ENCODE data around the gene PSTPIP1. TPM values are rescaled to one million over a fixed set of nuclear protein-coding genes. Genes with fewer than 3 reads are reported as not detected.

Gene PSTPIP1
- total RNA-seq, 1 experiment from 2014 or later = not detected

DNA sequence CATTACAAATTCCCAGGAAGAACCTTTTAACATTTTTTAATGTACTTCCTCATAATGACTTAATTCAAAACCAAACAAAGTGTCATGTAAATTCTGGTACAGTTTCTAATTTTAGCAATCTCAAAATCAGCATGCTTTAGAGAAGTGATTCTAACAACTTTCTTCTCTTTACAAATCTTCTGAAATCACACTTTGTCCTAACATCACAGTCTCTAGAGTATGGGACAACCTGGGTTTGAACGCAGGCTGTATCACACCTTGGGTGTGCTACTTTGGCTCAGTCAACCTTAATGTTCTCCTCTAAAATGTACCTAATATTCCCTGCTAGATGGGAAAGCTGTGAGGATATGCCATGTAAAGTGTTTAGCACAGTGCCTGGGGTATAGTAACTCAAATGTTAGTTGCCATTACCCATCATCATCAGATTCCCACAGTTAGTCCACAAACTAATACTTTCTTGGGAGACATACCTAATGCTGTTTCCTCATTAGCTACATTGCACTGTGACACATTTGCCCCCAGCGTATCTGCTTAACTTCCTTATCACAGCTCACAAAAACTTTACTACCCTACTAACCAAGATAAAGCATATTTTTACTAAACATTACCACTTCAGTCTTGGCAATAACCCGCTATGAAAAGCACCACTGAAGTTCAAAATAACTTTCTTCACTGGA, 72.9 kb downstream of the PSTPIP1 start:
- H2AFZ ChIP-seq (ENCODE audit: low read length) = no peak overlapping the region
- H3F3A ChIP-seq (ENCODE audit: low read length, unreplicated experiment) = peaks cover 10% of the 10 kb centered on the region
- H3K27ac ChIP-seq (ENCODE audit: low read length) = peak overlapping the region; percentile 98
- peak overlapping the region; percentile 95 for H3K4me2 ChIP-seq (ENCODE audit: low read length)
- H3K79me2 ChIP-seq (ENCODE audit: low read length) = peaks cover 63% of the 10 kb centered on the region
- CTCF ChIA-PET = interaction anchor here (0.5 kb wide), 1 partner anchor 448 kb away, joined by 3 read pairs; no protein-coding TSS in a partner anchor
- peak overlapping the region; percentile 86 for H3K4me3 ChIP-seq (ENCODE audit: low read length)
- peak overlapping the region; percentile 80 for H3K9ac ChIP-seq (ENCODE audit: low read length)
- DNase-seq (no peak), ATAC-seq (peak; percentile 2)
- POLR2A ChIA-PET (ENCODE audit: unreplicated experiment) = no interaction called here
- H4K20me1 ChIP-seq (ENCODE audit: low read length) = peaks cover 13% of the 10 kb centered on the region
- H3K27me3 ChIP-seq (ENCODE audit: low read length) = no peaks in the 10 kb centered on the region
- no peaks in the 10 kb centered on the region for H3K36me3 ChIP-seq (ENCODE audit: low read depth, low read length)
- TF ChIP-seq EZH2phosphoT487 (IDR thresholded peaks at IDR 0.05; ENCODE audit: borderline replicate concordance, low read length) = no peak
- intact Hi-C loops (cut with micrococcal nuclease) = loop anchor here (10.0 kb wide), 1 partner anchor 347 kb away; no protein-coding TSS in a partner anchor
- BruUV-seq (replicated peaks) = TSS peak; percentile 78
- peaks cover 67% of the 10 kb centered on the region for H3K4me1 ChIP-seq (ENCODE audit: insufficient read depth, low read length)
- no peaks in the 10 kb centered on the region for H3K9me3 ChIP-seq (ENCODE audit: low read length)
- H3K9me2 ChIP-seq (replicated peaks; ENCODE audit: low read length) = no peaks in the 10 kb centered on the region

DNA sequence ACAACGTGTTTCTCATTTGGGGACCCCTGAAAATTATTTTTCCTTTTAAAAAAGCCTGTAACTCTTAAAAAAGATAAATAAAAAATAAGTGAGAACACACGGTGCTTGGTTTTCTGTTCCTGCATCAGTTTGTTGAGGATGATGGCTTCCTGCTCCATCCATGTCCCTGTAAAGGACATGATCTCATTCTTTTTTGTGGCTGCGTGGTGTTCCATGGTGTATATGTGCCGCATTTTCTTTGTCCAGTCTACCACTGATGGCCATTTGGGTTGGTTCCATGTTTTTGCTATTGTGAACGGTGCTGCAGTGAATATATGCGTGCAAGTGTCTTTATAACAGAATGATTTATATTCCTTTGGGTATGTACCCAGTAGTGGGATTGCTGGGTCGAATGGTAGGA, 73.7 kb downstream of the PSTPIP1 start:
- peaks cover 11% of the 10 kb centered on the region for H4K20me1 ChIP-seq (ENCODE audit: low read length)
- TF ChIP-seq EZH2 (IDR thresholded peaks at IDR 0.05; ENCODE audit: low read length, unreplicated experiment) = no peak
- no peak for TF ChIP-seq CTCF (conservative IDR thresholded peaks at IDR 0.05; ENCODE audit: low read depth, low read length)
- TF ChIP-seq EZH2phosphoT487 (IDR thresholded peaks at IDR 0.05; ENCODE audit: borderline replicate concordance, low read length) = no peak
- H2AFZ ChIP-seq (ENCODE audit: low read length) = no peak overlapping the region
- no TSS peak for BruUV-seq (replicated peaks)
- H3F3A ChIP-seq (ENCODE audit: low read length, unreplicated experiment) = peaks cover 7% of the 10 kb centered on the region
- H3K36me3 ChIP-seq (ENCODE audit: low read depth, low read length) = no peaks in the 10 kb centered on the region
- ATAC-seq (no peak), DNase-seq (no peak)
- ChIA-PET POLR2A (ENCODE audit: unreplicated experiment) (no interaction called here), CTCF (no interaction called here)
- no peaks in the 10 kb centered on the region for H3K27me3 ChIP-seq (ENCODE audit: low read length)
- H3K4me3 ChIP-seq (ENCODE audit: low read length) = peak overlapping the region; percentile 86
- no peaks in the 10 kb centered on the region for H3K9me2 ChIP-seq (replicated peaks; ENCODE audit: low read length)
- H3K4me2 ChIP-seq (ENCODE audit: low read length) = peak overlapping the region; percentile 95
- peak overlapping the region; percentile 80 for H3K9ac ChIP-seq (ENCODE audit: low read length)
- H3K79me2 ChIP-seq (ENCODE audit: low read length) = peaks cover 55% of the 10 kb centered on the region
- intact Hi-C loops (cut with micrococcal nuclease) = loop anchor here (10.0 kb wide), 1 partner anchor 346 kb away; no protein-coding TSS in a partner anchor
- H3K9me3 ChIP-seq (ENCODE audit: low read length) = no peaks in the 10 kb centered on the region
- peak overlapping the region; percentile 98 for H3K27ac ChIP-seq (ENCODE audit: low read length)
- peaks cover 58% of the 10 kb centered on the region for H3K4me1 ChIP-seq (ENCODE audit: insufficient read depth, low read length)

DNA sequence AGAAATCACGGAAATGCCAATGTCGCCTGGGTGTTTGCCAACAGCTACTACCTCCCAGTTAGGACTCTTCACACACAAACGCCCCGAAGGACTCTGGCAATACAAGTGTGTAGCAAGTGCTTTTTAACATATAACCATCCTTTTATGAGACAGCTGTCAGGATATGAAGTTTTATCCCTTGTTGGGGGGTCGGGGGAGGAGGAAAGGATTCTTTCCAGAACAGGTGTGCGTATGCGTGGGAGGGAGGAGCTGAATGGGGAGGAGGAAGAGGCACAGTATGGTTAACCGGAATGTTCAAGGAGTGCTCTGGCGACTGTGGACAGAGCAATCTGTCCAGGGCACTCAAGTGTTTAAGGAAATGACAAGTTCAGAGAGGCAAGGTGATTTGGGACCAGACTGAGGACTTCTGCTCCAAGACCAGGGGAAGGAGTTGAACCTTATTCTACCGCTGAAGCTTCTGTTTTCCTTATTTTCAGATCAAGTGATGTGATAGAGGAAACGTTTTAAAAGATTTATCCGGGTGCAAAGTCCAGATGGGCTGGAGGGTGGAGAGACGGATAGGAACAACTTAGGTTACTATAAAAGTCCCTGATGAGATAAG, 74.7 kb downstream of the PSTPIP1 start:
- CTCF ChIA-PET = no interaction called here
- TF ChIP-seq EZH2phosphoT487 (IDR thresholded peaks at IDR 0.05; ENCODE audit: borderline replicate concordance, low read length) (no peak), CTCF (conservative IDR thresholded peaks at IDR 0.05; ENCODE audit: low read depth, low read length) (no peak), EZH2 (IDR thresholded peaks at IDR 0.05; ENCODE audit: low read length, unreplicated experiment) (no peak)
- Histone ChIP-seq H3K4me2 (ENCODE audit: low read length) (peak overlapping the region; percentile 95), H3K79me2 (ENCODE audit: low read length) (peaks cover 52% of the 10 kb centered on the region), H3K27ac (ENCODE audit: low read length) (peak overlapping the region; percentile 20), H3K36me3 (ENCODE audit: low read depth, low read length) (no peaks in the 10 kb centered on the region), H3F3A (ENCODE audit: low read length, unreplicated experiment) (peaks cover 5% of the 10 kb centered on the region), H3K27me3 (ENCODE audit: low read length) (no peaks in the 10 kb centered on the region), H3K9me2 (replicated peaks; ENCODE audit: low read length) (no peaks in the 10 kb centered on the region), H2AFZ (ENCODE audit: low read length) (no peak overlapping the region), H3K9me3 (ENCODE audit: low read length) (no peaks in the 10 kb centered on the region), H3K4me1 (ENCODE audit: insufficient read depth, low read length) (peaks cover 51% of the 10 kb centered on the region), H4K20me1 (ENCODE audit: low read length) (peaks cover 9% of the 10 kb centered on the region; the same call in 1 of the 2 replicates), H3K9ac (ENCODE audit: low read length) (peak overlapping the region; percentile 84), H3K4me3 (ENCODE audit: low read length) (peak overlapping the region; percentile 86)
- intact Hi-C loops (cut with micrococcal nuclease) = loop anchor here (10.0 kb wide), 1 partner anchor 345 kb away; no protein-coding TSS in a partner anchor
- DNase-seq = peak; percentile 53
- TSS peak; percentile 49 for BruUV-seq (replicated peaks)
- peak; percentile 6; the same call in 1 of the 2 replicates for ATAC-seq
- POLR2A ChIA-PET (ENCODE audit: unreplicated experiment) = interaction anchor here (0.6 to 0.7 kb wide), 2 partner anchors 31 to 36 kb away, joined by 3 to 4 read pairs; no protein-coding TSS in a partner anchor
